Activated T-helper 2 cell treated with anti-CD3 and anti-CD28 coated beads, Interferon-gamma antibody, Interleukin-2, Interleukin-4, amounts not matched to agents 10 μg/mL and 5 μg/mL and 100 μg/mL, durations not matched to agents 14 hours and 24 hours and 36 hours (primary cell): ENCODE results near the gene USP36. TPM values are rescaled to one million over a fixed set of nuclear protein-coding genes. Genes with fewer than 3 reads are reported as not detected.
A peak's percentile ranks its signal among the peaks of the same experiment; 100 is the strongest.
"Not testable (repeated sequence)": the region's sequence is repeated elsewhere in the genome, so short reads cannot be mapped to it uniquely, and the experiment has no call there.

Source experiments
- DNase-seq: peaks from one replicate; pipeline ENCODE4 v3.0.0; 2021; ENCODE audit warnings: low spot score
- H3K27ac Mint-ChIP-seq: one replicate; pipeline ENCODE4 v1.8.0; 2021; ENCODE audit warnings: mixed read lengths
- H3K27me3 Mint-ChIP-seq: one replicate; pipeline ENCODE4 v1.8.0; 2021; ENCODE audit warnings: low read depth, mixed read lengths
- H3K36me3 Mint-ChIP-seq: one replicate; pipeline ENCODE4 v1.8.0; 2021; ENCODE audit warnings: low read depth, mixed read lengths
- H3K4me1 Mint-ChIP-seq: one replicate; pipeline ENCODE4 v1.8.0; 2021; ENCODE audit warnings: low read depth, mixed read lengths
- H3K4me3 Mint-ChIP-seq: one replicate; pipeline ENCODE4 v1.8.0; 2021; ENCODE audit warnings: low read depth, mild to moderate bottlenecking, moderate library complexity, mixed read lengths
- H3K9me3 Mint-ChIP-seq: one replicate; pipeline ENCODE4 v1.8.0; 2021; ENCODE audit warnings: mixed read lengths
- intact Hi-C: fragments of 100-400 bp; cut with micrococcal nuclease; formaldehyde crosslinking; loops from one replicate; pipeline ENCODE4 v1.15.1; 2023
- total RNA-seq: library from RNA; stranded (reverse); gene quantifications from 2 replicates; pipeline ENCODE4 v1.2.3, GENCODE V29; 2022

Gene USP36
- total RNA-seq, 1 donor from 2014 or later: 103 TPM

GRCh38 chr17:78759203-78759968, 81.2 kb downstream of the USP36 start:
- peak overlapping the region; percentile 51 for H3K4me3 Mint-ChIP-seq
- H3K4me1 Mint-ChIP-seq: peaks cover 54% of the 10 kb centered on the region
- intact Hi-C loops: loop anchor here (1.0 to 5.0 kb wide), 2 partner anchors 16 to 58 kb away; no protein-coding TSS in a partner anchor
- no peaks in the 10 kb centered on the region for H3K9me3 Mint-ChIP-seq
- H3K36me3 Mint-ChIP-seq: peaks cover 25% of the 10 kb centered on the region
- DNase-seq: peak; percentile 69
- peak overlapping the region; percentile 98 for H3K27ac Mint-ChIP-seq
- H3K27me3 Mint-ChIP-seq: no peaks in the 10 kb centered on the region

DNA sequence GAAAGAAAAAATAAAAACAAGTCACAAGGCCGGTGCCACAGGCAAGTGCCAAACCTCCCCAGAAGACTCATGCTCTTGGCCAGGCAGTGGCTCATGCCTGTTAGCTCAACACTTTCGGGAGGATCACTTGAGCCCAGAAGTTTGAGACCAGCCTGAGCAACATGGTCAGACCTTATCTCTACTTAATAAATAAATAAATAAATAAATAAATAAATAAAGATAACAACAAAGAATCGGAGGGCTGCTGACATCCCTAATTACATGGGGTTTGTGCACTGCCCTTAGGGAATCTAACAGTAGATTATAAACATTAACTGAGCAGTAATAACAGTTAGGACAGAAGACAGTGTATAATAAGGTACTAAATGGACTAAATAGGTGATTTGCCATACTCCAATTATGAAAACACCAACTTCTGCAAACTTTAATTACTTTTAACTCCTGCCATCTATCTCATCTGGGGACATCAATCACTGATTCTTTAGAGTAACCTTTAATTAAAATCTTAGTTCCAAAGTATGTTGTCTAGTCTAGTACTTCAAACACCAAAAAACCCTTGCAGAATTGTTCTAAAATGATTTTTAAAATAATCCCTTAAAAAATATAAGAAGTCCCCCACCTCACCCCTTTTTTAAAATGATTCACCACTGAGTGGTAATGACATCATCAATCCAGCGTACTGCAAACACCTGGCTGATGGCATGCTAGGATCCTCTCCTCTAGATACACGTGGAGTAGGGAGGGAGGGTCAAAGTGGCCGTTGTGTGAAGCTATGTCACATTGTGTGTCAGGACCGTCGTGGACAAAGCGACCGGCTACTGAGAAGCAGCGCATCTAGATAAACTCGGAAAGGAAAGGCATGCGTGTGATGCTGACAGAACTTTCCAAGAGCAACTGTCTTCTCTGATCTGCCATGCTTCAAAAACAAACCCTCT, 87.0 kb downstream of the USP36 start:
- intact Hi-C loops: no loop called here
- peak overlapping the region; percentile 5 for H3K4me3 Mint-ChIP-seq
- H3K36me3 Mint-ChIP-seq: peaks cover 21% of the 10 kb centered on the region
- H3K9me3 Mint-ChIP-seq: no peaks in the 10 kb centered on the region
- DNase-seq: no peak
- peaks cover 64% of the 10 kb centered on the region for H3K4me1 Mint-ChIP-seq
- H3K27ac Mint-ChIP-seq: peak overlapping the region; percentile 81
- H3K27me3 Mint-ChIP-seq: no peaks in the 10 kb centered on the region

- no peak overlapping the region for H3K4me3 Mint-ChIP-seq
- DNase-seq: no peak
- no peaks in the 10 kb centered on the region for H3K27me3 Mint-ChIP-seq
- peaks cover 19% of the 10 kb centered on the region for H3K36me3 Mint-ChIP-seq
- intact Hi-C loops: no loop called here
- peak overlapping the region; percentile 70 for H3K27ac Mint-ChIP-seq
- H3K4me1 Mint-ChIP-seq: peaks cover 65% of the 10 kb centered on the region
- no peaks in the 10 kb centered on the region for H3K9me3 Mint-ChIP-seq
Measured at GRCh38 chr17:78751447-78752161, 89.0 kb downstream of the USP36 start.

DNA sequence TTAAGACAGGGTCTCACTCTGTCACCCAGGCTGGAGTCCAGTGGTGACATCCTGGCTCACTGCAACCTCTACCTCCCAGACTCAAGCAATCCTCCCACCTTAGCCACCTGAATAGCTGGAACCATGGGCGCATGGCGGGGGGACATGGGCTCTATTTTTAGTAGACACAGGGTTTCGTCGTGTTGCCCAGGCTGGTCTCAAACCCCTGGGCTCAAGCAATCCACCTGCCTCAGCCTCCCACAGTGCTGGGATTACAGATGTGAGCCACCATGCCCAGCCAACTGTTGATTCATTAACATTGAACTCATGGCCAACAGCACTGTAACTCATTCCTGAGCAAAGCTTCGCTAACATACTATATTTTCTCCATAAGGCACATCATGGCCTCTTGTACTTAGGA, 89.6 kb downstream of the USP36 start:
- intact Hi-C loops: not testable (repeated sequence)

DNA sequence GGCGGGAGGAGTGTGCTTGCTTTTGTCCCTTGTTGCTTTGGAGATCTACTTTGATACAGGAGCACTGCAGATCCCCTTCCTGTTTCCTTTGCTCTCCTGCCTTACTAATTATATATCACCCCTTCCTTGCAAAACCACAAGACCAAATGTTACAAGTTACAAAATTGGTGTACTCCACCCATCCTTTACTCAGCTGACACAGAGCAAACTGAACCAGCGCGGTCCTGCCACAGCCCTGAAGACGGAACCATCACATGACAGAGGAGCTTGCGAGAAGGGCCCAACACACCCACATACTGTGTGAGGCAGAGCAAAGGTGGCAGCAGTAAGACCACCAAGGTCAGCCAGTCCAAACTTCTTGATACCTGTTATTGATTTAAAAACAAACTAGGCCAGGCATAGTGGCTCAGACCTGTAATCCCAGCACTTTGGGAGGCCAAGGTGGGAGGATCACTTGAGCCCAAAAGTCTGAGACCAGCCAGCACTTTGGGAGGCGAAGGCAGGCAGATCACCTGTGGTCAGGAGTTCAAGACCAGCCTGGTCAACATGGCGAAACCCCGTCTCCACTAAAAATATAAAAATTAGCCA, 91.8 kb downstream of the USP36 start:
- peak; percentile 81 for DNase-seq
- Mint-ChIP-seq H3K4me1 (peaks cover 81% of the 10 kb centered on the region), H3K27me3 (no peaks in the 10 kb centered on the region), H3K36me3 (peaks cover 19% of the 10 kb centered on the region), H3K27ac (peak overlapping the region; percentile 89), H3K4me3 (peak overlapping the region; percentile 65), H3K9me3 (no peaks in the 10 kb centered on the region)
- intact Hi-C loops: loop anchor here (2.0 kb wide), 2 partner anchors 32 to 40 kb away; no protein-coding TSS in a partner anchor

More for the DNA sequence above, 89.6 kb downstream of the USP36 start:
- H3K4me3 Mint-ChIP-seq, H3K27me3 Mint-ChIP-seq, H3K9me3 Mint-ChIP-seq, DNase-seq: not testable (repeated sequence)
- H3K36me3 Mint-ChIP-seq: peaks cover 18% of the 10 kb centered on the region
- peaks cover 68% of the 10 kb centered on the region for H3K4me1 Mint-ChIP-seq
- peak overlapping the region; percentile 70 for H3K27ac Mint-ChIP-seq

DNA sequence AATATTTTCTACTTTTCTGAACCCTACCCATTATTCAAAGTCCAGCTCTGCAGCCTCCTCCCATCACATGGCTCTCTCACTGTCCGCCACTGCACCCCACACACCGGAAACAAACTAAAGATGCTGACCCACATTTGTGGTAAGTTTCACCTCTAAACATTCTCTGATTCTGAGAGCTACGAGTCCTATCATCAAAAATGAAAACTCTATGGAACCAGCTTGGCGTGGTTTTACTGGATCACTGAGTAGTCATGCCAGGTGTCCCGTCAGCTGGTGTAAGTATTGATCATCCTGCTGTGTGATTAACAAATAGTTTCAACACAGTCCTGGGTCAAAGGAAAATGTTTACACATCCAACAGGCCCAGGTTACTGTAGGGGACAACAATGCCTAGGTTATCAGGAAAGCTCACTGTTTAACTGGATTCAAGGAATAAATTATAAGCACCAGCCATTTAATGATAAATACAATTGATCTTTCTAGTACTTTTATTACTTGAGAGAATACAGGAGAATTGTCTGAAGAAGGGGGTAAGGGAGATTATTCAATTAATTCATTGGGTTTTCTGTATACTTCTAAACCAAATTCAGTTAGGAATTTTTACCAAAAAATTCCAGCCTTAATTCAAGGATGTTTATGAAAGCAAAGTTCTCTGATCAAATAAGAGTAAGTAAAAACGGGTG, 92.4 kb downstream of the USP36 start:
- no peaks in the 10 kb centered on the region for H3K9me3 Mint-ChIP-seq
- no peaks in the 10 kb centered on the region for H3K27me3 Mint-ChIP-seq
- peak; percentile 46 for DNase-seq
- intact Hi-C loops: loop anchor here (2.0 kb wide), 2 partner anchors 33 to 39 kb away; no protein-coding TSS in a partner anchor
- H3K27ac Mint-ChIP-seq: peak overlapping the region; percentile 89
- peaks cover 84% of the 10 kb centered on the region for H3K4me1 Mint-ChIP-seq
- peaks cover 21% of the 10 kb centered on the region for H3K36me3 Mint-ChIP-seq
- H3K4me3 Mint-ChIP-seq: peak overlapping the region; percentile 65

- Mint-ChIP-seq H3K36me3 (peaks cover 24% of the 10 kb centered on the region), H3K9me3 (no peaks in the 10 kb centered on the region), H3K4me3 (no peak overlapping the region), H3K27ac (peak overlapping the region; percentile 89), H3K4me1 (peaks cover 81% of the 10 kb centered on the region), H3K27me3 (no peaks in the 10 kb centered on the region)
- no peak for DNase-seq
- intact Hi-C loops: loop anchor here (2.0 kb wide), 1 partner anchor 23 kb away; no protein-coding TSS in a partner anchor
Measured at GRCh38 chr17:78747488-78747887, 93.1 kb downstream of the USP36 start.

- DNase-seq: no peak
- Mint-ChIP-seq H3K27me3 (no peaks in the 10 kb centered on the region), H3K4me1 (peaks cover 82% of the 10 kb centered on the region), H3K4me3 (no peak overlapping the region), H3K27ac (peak overlapping the region; percentile 89), H3K36me3 (peaks cover 25% of the 10 kb centered on the region), H3K9me3 (no peaks in the 10 kb centered on the region)
- intact Hi-C loops: loop anchor here (2.0 kb wide), 1 partner anchor 22 kb away; no protein-coding TSS in a partner anchor
Measured at GRCh38 chr17:78746949-78747269, 93.7 kb downstream of the USP36 start.

- Mint-ChIP-seq H3K27ac (peak overlapping the region; percentile 55), H3K27me3 (no peaks in the 10 kb centered on the region), H3K4me3 (no peak overlapping the region), H3K36me3 (peaks cover 26% of the 10 kb centered on the region), H3K9me3 (no peaks in the 10 kb centered on the region), H3K4me1 (peaks cover 80% of the 10 kb centered on the region)
- intact Hi-C loops: loop anchor here (2.0 kb wide), 1 partner anchor 22 kb away; no protein-coding TSS in a partner anchor
- DNase-seq: no peak
Measured at GRCh38 chr17:78746263-78746948, 94.2 kb downstream of the USP36 start.
